Prostate gland (tissue), 2 donors: Measurements from ENCODE around the gene MAML3.

Experiments
- POLR2AphosphoS5 ChIP-seq: sonication (generic); formaldehyde crosslinking; IDR thresholded peaks from one replicate; pipeline ENCODE4 v1.6.1; 2017; ENCODE audit warnings: antibody characterized with exemption
- TF ChIP-seq, protein P1 (sequence below), 4 experiments: fragments of 200-600 bp in 2 of 4; fragments of 450-650 bp in 2 of 4; sonication (generic) in 2 of 4; IDR thresholded peaks; 1 replicate in 3 of 4; 2 replicates in 1 of 4; pipeline ENCODE4 v1.5.1; 2016 to 2019; ENCODE audit warnings: antibody characterized with exemption in 4 of 4, mild to moderate bottlenecking in 2 of 4, moderate library complexity in 2 of 4

DNA sequence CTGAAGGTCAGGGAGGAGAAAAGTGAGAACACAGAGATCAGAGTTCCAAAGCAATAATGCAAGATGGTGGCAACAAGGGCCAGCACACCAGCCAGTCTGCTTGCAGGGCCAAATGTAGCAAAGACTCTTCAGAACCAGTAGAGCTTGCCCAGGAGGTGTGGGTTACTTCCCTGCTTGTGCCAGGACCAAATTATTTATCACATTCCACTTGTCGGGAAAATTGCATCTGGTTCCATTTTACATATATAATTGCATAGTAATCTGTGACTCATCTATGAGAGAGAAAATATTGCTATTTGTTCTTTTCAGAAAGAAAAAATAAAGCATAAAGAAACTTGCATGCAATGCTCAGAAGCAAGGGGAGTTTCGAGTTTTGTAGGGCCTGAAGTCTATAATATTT lies 41.4 kb downstream of the MAML3 start:
- TF ChIP-seq, protein P1, sequence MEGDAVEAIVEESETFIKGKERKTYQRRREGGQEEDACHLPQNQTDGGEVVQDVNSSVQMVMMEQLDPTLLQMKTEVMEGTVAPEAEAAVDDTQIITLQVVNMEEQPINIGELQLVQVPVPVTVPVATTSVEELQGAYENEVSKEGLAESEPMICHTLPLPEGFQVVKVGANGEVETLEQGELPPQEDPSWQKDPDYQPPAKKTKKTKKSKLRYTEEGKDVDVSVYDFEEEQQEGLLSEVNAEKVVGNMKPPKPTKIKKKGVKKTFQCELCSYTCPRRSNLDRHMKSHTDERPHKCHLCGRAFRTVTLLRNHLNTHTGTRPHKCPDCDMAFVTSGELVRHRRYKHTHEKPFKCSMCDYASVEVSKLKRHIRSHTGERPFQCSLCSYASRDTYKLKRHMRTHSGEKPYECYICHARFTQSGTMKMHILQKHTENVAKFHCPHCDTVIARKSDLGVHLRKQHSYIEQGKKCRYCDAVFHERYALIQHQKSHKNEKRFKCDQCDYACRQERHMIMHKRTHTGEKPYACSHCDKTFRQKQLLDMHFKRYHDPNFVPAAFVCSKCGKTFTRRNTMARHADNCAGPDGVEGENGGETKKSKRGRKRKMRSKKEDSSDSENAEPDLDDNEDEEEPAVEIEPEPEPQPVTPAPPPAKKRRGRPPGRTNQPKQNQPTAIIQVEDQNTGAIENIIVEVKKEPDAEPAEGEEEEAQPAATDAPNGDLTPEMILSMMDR (IDR thresholded peaks at IDR 0.05) = no peak
- TF ChIP-seq POLR2AphosphoS5 = no peak
